Progenitor cell of endocrine pancreas (in vitro differentiated cells): ENCODE measurements around the gene LUZP2. TPM values are rescaled to one million over a fixed set of nuclear protein-coding genes. Genes with fewer than 3 reads are reported as not detected.

Source experiments
- DNase-seq: peaks from one replicate; pipeline ENCODE4 v3.0.0; 2021; ENCODE audit warnings: low spot score; ENCODE audit not compliant: unreplicated experiment
- H3K27ac Mint-ChIP-seq: 2 replicates; pipeline ENCODE4 v1.8.0; 2021; ENCODE audit warnings: mild to moderate bottlenecking, moderate library complexity, mixed read lengths
- H3K27me3 Mint-ChIP-seq: 2 replicates; pipeline ENCODE4 v1.8.0; 2021; ENCODE audit warnings: mixed read lengths
- H3K36me3 Mint-ChIP-seq: 2 replicates; pipeline ENCODE4 v1.8.0; 2022; ENCODE audit warnings: mixed read lengths; ENCODE audit not compliant: insufficient read depth
- H3K4me1 Mint-ChIP-seq: 2 replicates; pipeline ENCODE4 v1.8.0; 2021; ENCODE audit warnings: low read depth, mixed read lengths
- H3K4me3 Mint-ChIP-seq: 2 replicates; pipeline ENCODE4 v1.8.0; 2021; ENCODE audit warnings: low read depth, mild to moderate bottlenecking, moderate library complexity, mixed read lengths
- H3K9me3 Mint-ChIP-seq: 2 replicates; pipeline ENCODE4 v1.8.0; 2021; ENCODE audit warnings: low read depth, mixed read lengths
- total RNA-seq: library from RNA; stranded (reverse); gene quantifications from 2 replicates; pipeline ENCODE4 v1.2.1, GENCODE V29; 2021
- TF ChIP-seq, protein P1 (sequence below): fragments of 200-600 bp; sonication (generic); IDR thresholded peaks from one replicate; pipeline ENCODE4 v1.5.0; 2021; ENCODE audit warnings: antibody characterized with exemption, mild to moderate bottlenecking; ENCODE audit not compliant: unreplicated experiment

LUZP2 gene
- total RNA-seq, 1 donor from 2014 or later, result 1.8 TPM

GRCh38 chr11:24848857-24849256, 352.0 kb downstream of the LUZP2 start:
- H3K9me3 Mint-ChIP-seq, result peaks cover 25% of the 10 kb centered on the region
- H3K36me3 Mint-ChIP-seq, result peaks cover 2% of the 10 kb centered on the region
- DNase-seq, result no peak
- no peaks in the 10 kb centered on the region for H3K27me3 Mint-ChIP-seq
- no peak overlapping the region for H3K27ac Mint-ChIP-seq
- TF ChIP-seq, protein P1, sequence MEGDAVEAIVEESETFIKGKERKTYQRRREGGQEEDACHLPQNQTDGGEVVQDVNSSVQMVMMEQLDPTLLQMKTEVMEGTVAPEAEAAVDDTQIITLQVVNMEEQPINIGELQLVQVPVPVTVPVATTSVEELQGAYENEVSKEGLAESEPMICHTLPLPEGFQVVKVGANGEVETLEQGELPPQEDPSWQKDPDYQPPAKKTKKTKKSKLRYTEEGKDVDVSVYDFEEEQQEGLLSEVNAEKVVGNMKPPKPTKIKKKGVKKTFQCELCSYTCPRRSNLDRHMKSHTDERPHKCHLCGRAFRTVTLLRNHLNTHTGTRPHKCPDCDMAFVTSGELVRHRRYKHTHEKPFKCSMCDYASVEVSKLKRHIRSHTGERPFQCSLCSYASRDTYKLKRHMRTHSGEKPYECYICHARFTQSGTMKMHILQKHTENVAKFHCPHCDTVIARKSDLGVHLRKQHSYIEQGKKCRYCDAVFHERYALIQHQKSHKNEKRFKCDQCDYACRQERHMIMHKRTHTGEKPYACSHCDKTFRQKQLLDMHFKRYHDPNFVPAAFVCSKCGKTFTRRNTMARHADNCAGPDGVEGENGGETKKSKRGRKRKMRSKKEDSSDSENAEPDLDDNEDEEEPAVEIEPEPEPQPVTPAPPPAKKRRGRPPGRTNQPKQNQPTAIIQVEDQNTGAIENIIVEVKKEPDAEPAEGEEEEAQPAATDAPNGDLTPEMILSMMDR, result no peak
- no peak overlapping the region for H3K4me3 Mint-ChIP-seq
- H3K4me1 Mint-ChIP-seq, result no peaks in the 10 kb centered on the region

GRCh38 chr11:24855951-24856350, 359.1 kb downstream of the LUZP2 start:
- Mint-ChIP-seq H3K27ac (no peak overlapping the region), H3K4me3 (no peak overlapping the region)
- no peak for DNase-seq

GRCh38 chr11:24859801-24860300, 363.0 kb downstream of the LUZP2 start:
- Mint-ChIP-seq H3K4me1 (peaks cover 3% of the 10 kb centered on the region), H3K4me3 (no peak overlapping the region), H3K36me3 (peaks cover 4% of the 10 kb centered on the region), H3K27ac (no peak overlapping the region), H3K9me3 (peaks cover 19% of the 10 kb centered on the region), H3K27me3 (no peaks in the 10 kb centered on the region)
- TF ChIP-seq, protein P1, result no peak
- DNase-seq, result no peak

More at GRCh38 chr11:24855951-24856350, 359.1 kb downstream of the LUZP2 start:
- Mint-ChIP-seq H3K27me3 (no peaks in the 10 kb centered on the region), H3K4me1 (peaks cover 3% of the 10 kb centered on the region), H3K36me3 (peaks cover 2% of the 10 kb centered on the region), H3K9me3 (peaks cover 28% of the 10 kb centered on the region)
- TF ChIP-seq, protein P1, result no peak

DNA sequence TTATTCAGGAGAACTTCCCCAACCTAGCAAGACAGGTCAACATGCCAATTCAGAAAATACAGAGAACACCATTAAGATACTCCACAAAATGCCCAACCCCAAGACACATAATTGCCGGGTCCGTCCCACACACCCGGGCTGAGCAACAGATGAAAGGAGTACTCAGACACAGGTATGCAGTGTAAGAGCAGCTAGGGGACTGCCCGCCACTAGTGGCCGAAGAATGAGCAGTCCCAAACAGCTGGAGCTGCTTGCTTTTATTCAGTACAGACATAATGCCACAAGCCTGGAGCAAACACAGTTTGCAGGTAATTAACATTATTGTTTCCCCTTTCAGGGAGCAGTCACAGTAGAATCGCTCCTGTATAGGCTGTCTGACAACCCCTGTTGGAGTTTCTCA, 364.6 kb downstream of the LUZP2 start:
- H3K27me3 Mint-ChIP-seq, result no peaks in the 10 kb centered on the region
- H3K4me3 Mint-ChIP-seq, result no peak overlapping the region
- peaks cover 17% of the 10 kb centered on the region for H3K9me3 Mint-ChIP-seq
- TF ChIP-seq, protein P1, result no peak
- H3K4me1 Mint-ChIP-seq, result peaks cover 3% of the 10 kb centered on the region
- peaks cover 4% of the 10 kb centered on the region for H3K36me3 Mint-ChIP-seq
- DNase-seq, result no peak
- H3K27ac Mint-ChIP-seq, result no peak overlapping the region

DNA sequence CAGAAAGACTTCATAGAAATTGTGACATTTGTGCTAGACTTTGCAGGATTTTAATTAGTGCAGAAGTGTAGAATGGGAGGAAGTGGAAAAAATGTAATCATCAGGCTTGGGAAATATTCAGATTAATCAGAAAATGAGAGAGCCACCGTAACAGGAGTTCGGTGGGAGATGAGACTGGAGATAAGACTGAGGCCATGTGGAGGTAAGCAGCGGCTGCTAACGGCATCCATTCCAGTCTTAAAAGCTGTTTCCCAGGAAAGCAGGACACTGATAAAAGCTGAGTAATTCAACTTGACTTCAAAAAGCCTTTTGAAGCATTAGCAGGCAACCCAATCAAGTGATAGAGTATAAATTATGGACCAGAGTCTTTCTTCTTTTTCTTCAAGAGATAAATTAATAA, 369.9 kb downstream of the LUZP2 start:
- peak overlapping the region; percentile 73 for H3K27ac Mint-ChIP-seq
- no peaks in the 10 kb centered on the region for H3K36me3 Mint-ChIP-seq
- H3K4me1 Mint-ChIP-seq, result peaks cover 10% of the 10 kb centered on the region
- TF ChIP-seq, protein P1, result no peak
- no peaks in the 10 kb centered on the region for H3K27me3 Mint-ChIP-seq
- DNase-seq, result no peak
- no peak overlapping the region for H3K4me3 Mint-ChIP-seq
- H3K9me3 Mint-ChIP-seq, result peaks cover 6% of the 10 kb centered on the region
